ENCODE data around the gene MT1HL1. TPM values are rescaled to one million over a fixed set of nuclear protein-coding genes. Genes with fewer than 3 reads are reported as not detected.

Gene MT1HL1
- total and polyA plus RNA-seq, 2 donors (not counting 1 experiment from before 2014, with no cell fraction given), result not detected

- CTCF ChIA-PET, result no interaction called here
- ATAC-seq (ENCODE audit: low read depth), result no peak
- Mint-ChIP-seq H3K9me3 (ENCODE audit: insufficient read depth) (no peaks in the 10 kb centered on the region), H3K27me3 (peaks cover 14% of the 10 kb centered on the region), H3K4me3 (no peak overlapping the region), H3K4me1 (no peaks in the 10 kb centered on the region), H3K27ac (no peak overlapping the region)
- no peak overlapping the region for H3K4me3 ChIP-seq (ENCODE audit: control extremely low read depth in 1 of 5, extremely low read depth in 1 of 5, insufficient read depth in 1 of 5, low read depth in 2 of 5, low read length in 4 of 5)
- no peaks in the 10 kb centered on the region for H3K27me3 ChIP-seq (replicated peaks in 1 of 4; ENCODE audit: control extremely low read depth in 1 of 4, control insufficient read depth in 3 of 4, insufficient read depth in 4 of 4, low read length in 3 of 4)
- H3K36me3 ChIP-seq (replicated peaks in 1 of 2; ENCODE audit: control extremely low read depth in 1 of 2, control insufficient read depth in 1 of 2, extremely low read depth in 1 of 2, insufficient read depth in 2 of 2, low read length in 1 of 2), result no peaks in the 10 kb centered on the region
- no peak for DNase-seq
- no peaks in the 10 kb centered on the region for H3K79me2 ChIP-seq (ENCODE audit: control insufficient read depth, insufficient read depth, low read length)
- H3K4me1 ChIP-seq (ENCODE audit: control insufficient read depth in 2 of 2, insufficient read depth in 2 of 2, low read length in 2 of 2), result no peaks in the 10 kb centered on the region
- H3K9ac ChIP-seq (ENCODE audit: low read length), result no peak overlapping the region
- H3K4me2 ChIP-seq (replicated peaks; ENCODE audit: low read depth, low read length, poor library complexity, severe bottlenecking), result no peak overlapping the region
- H3K27ac ChIP-seq (ENCODE audit: low read length in 2 of 2), result no peak overlapping the region
- no peak overlapping the region for H2AFZ ChIP-seq (ENCODE audit: insufficient read depth, low read depth, low read length, poor library complexity, severe bottlenecking)
- no peaks in the 10 kb centered on the region for H4K20me1 ChIP-seq (ENCODE audit: control insufficient read depth, insufficient read depth, low read length, poor library complexity, severe bottlenecking)
- peaks cover 0 to 9% (median 0%) of the 10 kb centered on the region in 3 donors for H3K9me3 ChIP-seq (ENCODE audit: control extremely low read depth in 1 of 3, control insufficient read depth in 2 of 3, insufficient read depth in 1 of 3, low read length in 2 of 3)
- TF ChIP-seq EZH2 (IDR thresholded peaks at IDR 0.05; ENCODE audit: borderline replicate concordance, insufficient read depth, low read depth, low read length, poor library complexity, severe bottlenecking) (no peak), CTCF (IDR thresholded peaks at IDR 0.05) (no peak)
- POLR2A ChIA-PET, result no interaction called here
- WGBS (ENCODE audit: insufficient coverage), result no CpG with 5 or more reads among the region's 2 CpGs
- intact Hi-C loops (cut with micrococcal nuclease), result no loop called here
These were observed 45.1 kb downstream of the MT1HL1 start for GRCh38 chr1:236959112-236959511.

DNA sequence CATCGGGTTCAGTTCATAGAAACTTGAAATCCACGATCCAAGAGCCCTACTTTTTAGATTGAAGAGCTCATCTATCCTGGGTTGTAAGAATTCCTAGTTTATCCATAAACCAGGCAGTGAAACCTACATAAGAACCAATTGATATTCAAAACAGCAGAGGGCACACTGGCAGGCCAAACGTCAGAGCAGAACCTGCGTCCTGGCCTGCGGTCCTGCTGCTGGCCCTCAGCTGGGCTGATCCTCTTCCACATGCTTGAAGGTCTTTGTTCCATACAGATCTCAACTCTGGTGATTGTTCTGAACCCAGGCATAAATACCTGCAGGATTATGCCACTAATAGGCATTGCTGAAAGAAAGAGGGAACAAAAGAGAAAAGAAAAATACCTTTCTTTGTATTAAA, 47.0 kb downstream of the MT1HL1 start:
- DNase-seq (no peak), ATAC-seq (ENCODE audit: low read depth) (no peak)
- Histone ChIP-seq H3K27ac (ENCODE audit: low read length in 2 of 2) (no peak overlapping the region), H3K36me3 (replicated peaks in 1 of 2; ENCODE audit: control extremely low read depth in 1 of 2, control insufficient read depth in 1 of 2, extremely low read depth in 1 of 2, insufficient read depth in 2 of 2, low read length in 1 of 2) (no peaks in the 10 kb centered on the region), H3K4me1 (ENCODE audit: control insufficient read depth in 2 of 2, insufficient read depth in 2 of 2, low read length in 2 of 2) (no peaks in the 10 kb centered on the region), H3K27me3 (replicated peaks in 1 of 4; ENCODE audit: control extremely low read depth in 1 of 4, control insufficient read depth in 3 of 4, insufficient read depth in 4 of 4, low read length in 3 of 4) (peaks cover 0 to 3% (median 0%) of the 10 kb centered on the region in 4 experiments), H3K9ac (ENCODE audit: low read length) (no peak overlapping the region), H4K20me1 (ENCODE audit: control insufficient read depth, insufficient read depth, low read length, poor library complexity, severe bottlenecking) (no peaks in the 10 kb centered on the region), H2AFZ (ENCODE audit: insufficient read depth, low read depth, low read length, poor library complexity, severe bottlenecking) (no peak overlapping the region), H3K79me2 (ENCODE audit: control insufficient read depth, insufficient read depth, low read length) (no peaks in the 10 kb centered on the region), H3K9me3 (ENCODE audit: control extremely low read depth in 1 of 3, control insufficient read depth in 2 of 3, insufficient read depth in 1 of 3, low read length in 2 of 3) (peaks cover 0 to 12% (median 0%) of the 10 kb centered on the region in 3 donors), H3K4me3 (ENCODE audit: control extremely low read depth in 1 of 5, extremely low read depth in 1 of 5, insufficient read depth in 1 of 5, low read depth in 2 of 5, low read length in 4 of 5) (no peak overlapping the region), H3K4me2 (replicated peaks; ENCODE audit: low read depth, low read length, poor library complexity, severe bottlenecking) (no peak overlapping the region)
- CTCF ChIA-PET, result no interaction called here
- Mint-ChIP-seq H3K4me1 (no peaks in the 10 kb centered on the region), H3K9me3 (ENCODE audit: insufficient read depth) (no peaks in the 10 kb centered on the region), H3K27me3 (peaks cover 14% of the 10 kb centered on the region), H3K27ac (no peak overlapping the region), H3K4me3 (no peak overlapping the region)
- 71% methylated on average over 5 of the region's 5 CpGs for WGBS (ENCODE audit: insufficient coverage)
- intact Hi-C loops (cut with micrococcal nuclease), result no loop called here
- POLR2A ChIA-PET, result no interaction called here
- TF ChIP-seq CTCF (IDR thresholded peaks at IDR 0.05), result no peak
- no peak for TF ChIP-seq EZH2 (IDR thresholded peaks at IDR 0.05; ENCODE audit: borderline replicate concordance, insufficient read depth, low read depth, low read length, poor library complexity, severe bottlenecking)

Other genes with a start within 250 kb of the MT1HL1 start
- 49.1 and 50.4 TPM in 2 replicates for gene MTR, start 209.1 kb downstream of the MT1HL1 start, total RNA-seq
- 9.9 and 13.6 TPM in 2 replicates for gene MTR, start 209.1 kb downstream of the MT1HL1 start, polyA plus RNA-seq
- not detected in 2 replicates for gene RYR2, start 37.7 kb upstream of the MT1HL1 start, total RNA-seq
- not detected in 2 replicates for gene RYR2, start 37.7 kb upstream of the MT1HL1 start, polyA plus RNA-seq

Measured in B cell (primary cell).